Vein endothelial cell (primary cell): ENCODE data around the gene PSTPIP2. TPM values are rescaled to one million over a fixed set of nuclear protein-coding genes. Genes with fewer than 3 reads are reported as not detected.

Source experiments
- small RNA-seq: library from RNA; depleted of rRNA; stranded (forward); fragments of <200 nt; gene quantifications from one replicate; pipeline ENCODE3, GENCODE V24; 2012
- total RNA-seq: library from RNA; depleted of rRNA; stranded (reverse); fragments of >200 nt; gene quantifications from 2 replicates; pipeline ENCODE4 v1.2.3, GENCODE V29; 2012

PSTPIP2 gene
- total RNA-seq = 5.3 and 5.6 TPM in 2 replicates

GRCh38 chr18:46071653-46072375 is at the start of gene PSTPIP2:
Gene PSTPIP2 (minus strand): TSS chr18:46072260. CDS start chr18:46072188, 72 bp downstream.

GRCh38 chr18:46104128-46104911 is 32.3 kb upstream of the PSTPIP2 start, which contains the start of gene HAUS1:
Gene HAUS1 (plus strand): TSS chr18:46104385. CDS start chr18:46104412, 27 bp downstream.

GRCh38 chr18:46097801-46098615 is 25.9 kb upstream of the PSTPIP2 start, which contains the start of gene ATP5F1A:
Gene ATP5F1A (minus strand): TSS chr18:46098296. CDS start chr18:46098231, 65 bp downstream.

GRCh38 chr18:45967007-45967706 is 104.9 kb downstream of the PSTPIP2 start, which contains the start of gene EPG5:
Gene EPG5 (minus strand): TSS chr18:45967329. CDS start chr18:45967239, 90 bp downstream.

Small RNA genes lying within 50 kb of the gene (small RNA-seq; reads per million reads assigned to genes)
- not detected for gene RN7SKP26
- gene RNU6-1278P = not detected
- gene RNY4P37 = not detected

Other genes starting within 250 kb of the PSTPIP2 start
- gene SIGLEC15, start 246.6 kb downstream of the PSTPIP2 start, total RNA-seq = 0.19 TPM in 1 of 2 replicates, not detected in the other
- 24.5 and 28.8 TPM in 2 replicates for gene EPG5, start 104.9 kb downstream of the PSTPIP2 start, total RNA-seq
- gene ATP5F1A, start 26.0 kb upstream of the PSTPIP2 start, total RNA-seq = 661 and 759 TPM in 2 replicates
- 54.6 and 92.4 TPM in 2 replicates for gene HAUS1, start 32.1 kb upstream of the PSTPIP2 start, total RNA-seq